MM.1S (cell line): Measurements from ENCODE around the gene EEF2K.

Experiments
- EZH2phosphoT487 ChIP-seq: fragments of 300-600 bp; sonication (generic); IDR thresholded peaks from 2 replicates; pipeline ENCODE4 v1.6.1; 2018; ENCODE audit warnings: antibody characterized with exemption, low read length
- TF ChIP-seq, protein P1 (sequence below): fragments of 300-600 bp; sonication (generic); IDR thresholded peaks from 2 replicates; pipeline ENCODE4 v1.5.1; 2016; ENCODE audit warnings: antibody characterized with exemption, low read length, mixed read lengths

DNA sequence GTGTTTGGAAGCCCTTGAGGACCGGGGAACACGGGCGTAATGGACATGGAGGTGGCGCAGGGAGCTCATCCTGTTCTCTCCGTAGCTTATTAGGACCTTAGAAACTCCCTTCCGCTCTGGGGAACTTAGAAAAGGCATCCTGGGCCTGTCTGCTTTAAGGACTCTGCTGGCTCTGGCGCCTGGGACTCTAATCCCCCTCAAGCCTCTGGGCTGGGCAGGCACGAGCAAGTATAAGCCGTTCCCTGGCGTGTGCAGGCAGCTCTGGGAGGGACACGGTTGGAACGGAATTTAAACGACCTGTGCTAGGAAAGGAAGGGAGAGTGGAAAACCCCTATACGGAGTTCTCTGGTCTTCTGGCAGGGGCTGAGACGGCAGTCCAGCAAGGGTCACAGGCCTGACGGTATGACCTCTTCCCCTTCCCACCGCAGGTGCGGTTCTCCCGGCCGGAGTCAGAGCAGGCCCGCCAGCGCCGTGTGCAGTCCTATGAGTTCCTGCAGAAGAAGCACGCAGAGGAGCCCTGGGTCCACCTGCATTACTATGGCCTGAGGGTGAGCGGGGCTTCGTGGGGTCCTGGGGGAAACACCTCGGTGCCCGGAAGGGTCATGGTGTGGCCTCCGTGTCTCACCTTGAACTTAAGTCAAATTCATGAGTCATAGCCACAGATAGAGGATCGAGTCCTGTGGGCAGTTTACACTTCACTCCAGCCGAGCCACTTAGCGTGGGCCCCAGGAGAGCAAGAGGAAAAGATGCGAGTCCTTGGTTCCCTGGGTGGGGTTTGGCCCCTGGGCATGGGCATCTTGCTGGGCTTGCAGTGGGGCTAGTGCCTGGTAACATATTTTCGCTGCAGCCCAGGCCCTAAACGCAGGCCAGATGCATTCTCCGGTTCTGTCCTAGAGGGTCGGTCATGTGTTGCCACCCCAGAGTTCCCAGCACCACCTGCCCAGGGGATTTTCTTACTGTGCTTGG lies 108.9 kb downstream of the EEF2K start:
- TF ChIP-seq, protein P1, sequence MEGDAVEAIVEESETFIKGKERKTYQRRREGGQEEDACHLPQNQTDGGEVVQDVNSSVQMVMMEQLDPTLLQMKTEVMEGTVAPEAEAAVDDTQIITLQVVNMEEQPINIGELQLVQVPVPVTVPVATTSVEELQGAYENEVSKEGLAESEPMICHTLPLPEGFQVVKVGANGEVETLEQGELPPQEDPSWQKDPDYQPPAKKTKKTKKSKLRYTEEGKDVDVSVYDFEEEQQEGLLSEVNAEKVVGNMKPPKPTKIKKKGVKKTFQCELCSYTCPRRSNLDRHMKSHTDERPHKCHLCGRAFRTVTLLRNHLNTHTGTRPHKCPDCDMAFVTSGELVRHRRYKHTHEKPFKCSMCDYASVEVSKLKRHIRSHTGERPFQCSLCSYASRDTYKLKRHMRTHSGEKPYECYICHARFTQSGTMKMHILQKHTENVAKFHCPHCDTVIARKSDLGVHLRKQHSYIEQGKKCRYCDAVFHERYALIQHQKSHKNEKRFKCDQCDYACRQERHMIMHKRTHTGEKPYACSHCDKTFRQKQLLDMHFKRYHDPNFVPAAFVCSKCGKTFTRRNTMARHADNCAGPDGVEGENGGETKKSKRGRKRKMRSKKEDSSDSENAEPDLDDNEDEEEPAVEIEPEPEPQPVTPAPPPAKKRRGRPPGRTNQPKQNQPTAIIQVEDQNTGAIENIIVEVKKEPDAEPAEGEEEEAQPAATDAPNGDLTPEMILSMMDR, result no peak
- TF ChIP-seq EZH2phosphoT487, result no peak
